ENCODE measurements around the gene WDR26. TPM values are rescaled to one million over a fixed set of nuclear protein-coding genes. Genes with fewer than 3 reads are reported as not detected.

The WDR26 gene
- polyA plus RNA-seq, 1 experiment, result 17.3 TPM

GRCh38 chr1:224448453-224449017 lies 13.9 kb upstream of the WDR26 start:
- POLR2A ChIA-PET, result no interaction called here
- no peak for TF ChIP-seq CTCF (IDR thresholded peaks at IDR 0.05; ENCODE audit: insufficient read depth, low read depth, low read length)

GRCh38 chr1:224447971-224448370 lies 13.4 kb upstream of the WDR26 start:
- no peak for TF ChIP-seq CTCF (IDR thresholded peaks at IDR 0.05; ENCODE audit: insufficient read depth, low read depth, low read length)
- H3K36me3 ChIP-seq (ENCODE audit: control insufficient read depth, insufficient read depth, low read length), result no peaks in the 10 kb centered on the region
- no peak for DNase-seq (ENCODE audit: low read depth)
- CTCF ChIA-PET, result interaction anchor here (0.6 to 1.6 kb wide), 5 partner anchors 9 to 18 kb away, joined by 3 to 14 read pairs (median 3); partner anchors contain the start of gene WDR26
- no peak overlapping the region for H3K4me3 ChIP-seq (ENCODE audit: low read depth, low read length)
- no peaks in the 10 kb centered on the region for H3K27me3 ChIP-seq (ENCODE audit: control insufficient read depth, insufficient read depth, low read length)
- POLR2A ChIA-PET, result no interaction called here

More at GRCh38 chr1:224448453-224449017, 13.9 kb upstream of the WDR26 start:
- Histone ChIP-seq H3K27me3 (ENCODE audit: control insufficient read depth, insufficient read depth, low read length) (no peaks in the 10 kb centered on the region), H3K4me3 (ENCODE audit: low read depth, low read length) (no peak overlapping the region), H3K36me3 (ENCODE audit: control insufficient read depth, insufficient read depth, low read length) (no peaks in the 10 kb centered on the region)
- no peak for DNase-seq (ENCODE audit: low read depth)
- CTCF ChIA-PET, result interaction anchor here (0.6 to 1.6 kb wide), 6 partner anchors 9 to 22 kb away, joined by 3 to 7 read pairs (median 4); no protein-coding TSS in a partner anchor

- ChIA-PET CTCF (interaction anchor here (0.5 to 1.6 kb wide), 4 partner anchors 10 to 386 kb away, joined by 3 to 14 read pairs (median 3); partner anchors contain the start of gene WDR26), POLR2A (interaction anchor here (0.6 kb wide), 1 partner anchor 18 kb away, joined by 5 read pairs; no protein-coding TSS in a partner anchor)
- Histone ChIP-seq H3K36me3 (ENCODE audit: control insufficient read depth, insufficient read depth, low read length) (peaks cover under 1% of the 10 kb centered on the region; the same call in 1 of the 2 replicates), H3K27me3 (ENCODE audit: control insufficient read depth, insufficient read depth, low read length) (no peaks in the 10 kb centered on the region), H3K4me3 (ENCODE audit: low read depth, low read length) (no peak overlapping the region)
- DNase-seq (ENCODE audit: low read depth), result no peak
- TF ChIP-seq CTCF (IDR thresholded peaks at IDR 0.05; ENCODE audit: insufficient read depth, low read depth, low read length), result no peak
These were observed 12.7 kb upstream of the WDR26 start for GRCh38 chr1:224447251-224447650.

GRCh38 chr1:224438989-224439388 lies 4.4 kb upstream of the WDR26 start:
- DNase-seq (ENCODE audit: low read depth), result no peak
- POLR2A ChIA-PET, result no interaction called here
- Histone ChIP-seq H3K27me3 (ENCODE audit: control insufficient read depth, insufficient read depth, low read length) (no peaks in the 10 kb centered on the region), H3K36me3 (ENCODE audit: control insufficient read depth, insufficient read depth, low read length) (peaks cover 2% of the 10 kb centered on the region), H3K4me3 (ENCODE audit: low read depth, low read length) (no peak overlapping the region)
- TF ChIP-seq CTCF (IDR thresholded peaks at IDR 0.05; ENCODE audit: insufficient read depth, low read depth, low read length), result no peak
- CTCF ChIA-PET, result interaction anchor here (2.1 kb wide), 1 partner anchor 10 kb away, joined by 7 read pairs; no protein-coding TSS in a partner anchor

GRCh38 chr1:224435999-224436398 lies 1.4 kb upstream of the WDR26 start:
- POLR2A ChIA-PET, result interaction anchor here (0.6 kb wide), 1 partner anchor 21 kb away, joined by 3 read pairs; no protein-coding TSS in a partner anchor
- H3K36me3 ChIP-seq (ENCODE audit: control insufficient read depth, insufficient read depth, low read length), result peaks cover 1% of the 10 kb centered on the region; the same call in 1 of the 2 replicates
- TF ChIP-seq CTCF (IDR thresholded peaks at IDR 0.05; ENCODE audit: insufficient read depth, low read depth, low read length), result no peak
- no peak overlapping the region for H3K4me3 ChIP-seq (ENCODE audit: low read depth, low read length)
- DNase-seq (ENCODE audit: low read depth), result no peak
- H3K27me3 ChIP-seq (ENCODE audit: control insufficient read depth, insufficient read depth, low read length), result no peaks in the 10 kb centered on the region
- CTCF ChIA-PET, result interaction anchor here (1.0 to 1.8 kb wide), 3 partner anchors 11 to 77 kb away, joined by 3 to 10 read pairs (median 4); no protein-coding TSS in a partner anchor

All from BJ (cell line).